ENCODE data around the gene KCNF1. TPM values are rescaled to one million over a fixed set of nuclear protein-coding genes. Genes with fewer than 3 reads are reported as not detected.

Gene KCNF1
- not detected in 2 replicates for total RNA-seq

DNA sequence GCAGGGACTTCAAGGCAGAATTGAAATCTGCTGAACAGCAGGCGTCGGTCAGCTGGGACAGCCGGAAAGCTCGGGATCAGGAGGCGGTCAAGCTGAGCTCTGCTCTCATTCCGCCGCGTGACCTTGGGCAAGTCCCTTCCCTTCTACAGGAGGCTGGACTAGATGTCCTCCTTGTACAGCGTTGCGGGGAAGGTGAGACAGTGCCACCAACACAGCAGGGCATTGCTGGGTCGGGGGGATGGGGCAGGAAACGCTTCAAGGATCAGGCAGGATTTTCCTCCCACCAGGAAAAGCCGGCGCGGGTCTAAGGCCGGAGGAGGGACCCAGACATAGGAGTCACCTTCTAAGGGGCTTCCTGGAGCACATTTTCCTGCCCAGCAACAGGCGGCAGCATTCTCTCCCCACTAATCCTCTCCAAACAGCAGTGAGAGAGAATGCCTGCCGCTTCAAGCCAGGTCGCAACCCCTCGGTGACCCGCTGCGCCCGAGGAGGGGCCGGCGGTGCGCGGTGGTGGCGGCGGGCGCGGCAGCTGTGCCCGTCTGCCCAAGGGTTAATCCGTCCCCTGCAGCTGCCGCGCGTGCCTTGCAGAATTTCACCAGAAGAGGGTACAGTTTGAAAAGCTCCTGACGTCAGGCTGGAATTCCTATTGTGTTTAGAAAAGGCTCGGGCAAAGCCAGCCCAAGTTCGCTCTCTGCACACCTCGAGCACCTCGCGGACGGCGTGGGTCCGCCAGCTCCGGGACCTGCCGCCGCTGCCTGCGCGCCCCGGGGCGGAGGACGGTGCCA lies at the start of gene KCNF1:
Gene KCNF1 (plus strand): TSS at position 644 of the 785 bp plus-strand sequence. CDS start 493 bp downstream, outside the sequence.
- DNase-seq (ENCODE audit: low read depth): peak; percentile 39
- H3K4me3 ChIP-seq (ENCODE audit: low read depth, low read length): peak within 1 kb of the TSS; percentile 18
- peak; percentile 29 for TF ChIP-seq CTCF (IDR thresholded peaks at IDR 0.05; ENCODE audit: insufficient read depth, low read depth, low read length)

- no peak overlapping the region for H3K4me3 ChIP-seq (ENCODE audit: low read depth, low read length)
- no peak for DNase-seq (ENCODE audit: low read depth)
- TF ChIP-seq CTCF (IDR thresholded peaks at IDR 0.05; ENCODE audit: insufficient read depth, low read depth, low read length): no peak
Measured at GRCh38 chr2:10862330-10862729, 49.4 kb upstream of the KCNF1 start.

- TF ChIP-seq CTCF (IDR thresholded peaks at IDR 0.05; ENCODE audit: insufficient read depth, low read depth, low read length): no peak
- no peak overlapping the region for H3K4me3 ChIP-seq (ENCODE audit: low read depth, low read length)
- DNase-seq (ENCODE audit: low read depth): no peak
Measured at GRCh38 chr2:10863047-10863446, 48.7 kb upstream of the KCNF1 start.

- TF ChIP-seq CTCF (IDR thresholded peaks at IDR 0.05; ENCODE audit: insufficient read depth, low read depth, low read length): no peak
- DNase-seq (ENCODE audit: low read depth): no peak
- H3K4me3 ChIP-seq (ENCODE audit: low read depth, low read length): no peak overlapping the region
Measured at GRCh38 chr2:10863837-10864236, 47.9 kb upstream of the KCNF1 start.

DNA sequence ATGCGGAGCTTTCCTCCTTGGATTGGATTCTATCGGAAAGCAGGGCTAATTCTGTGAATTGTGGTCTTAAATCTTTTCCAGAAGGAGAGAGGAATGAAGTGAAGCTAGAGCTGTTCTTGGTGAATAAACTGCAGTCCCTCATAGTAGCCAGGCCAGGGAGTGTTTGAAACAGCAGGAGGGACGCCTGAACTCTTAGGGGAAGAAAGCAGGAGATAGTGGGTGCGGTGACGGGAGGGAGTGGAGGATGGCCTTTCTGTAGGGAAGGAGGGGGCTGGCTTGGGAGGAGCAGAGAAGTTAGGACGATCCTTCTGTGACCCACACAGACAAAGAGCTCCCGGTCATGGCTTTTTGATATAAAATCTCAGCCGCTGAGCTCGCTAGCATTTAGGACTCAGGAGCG lies 47.5 kb upstream of the KCNF1 start:
- no peak overlapping the region for H3K4me3 ChIP-seq (ENCODE audit: low read depth, low read length)
- no peak for DNase-seq (ENCODE audit: low read depth)
- no peak for TF ChIP-seq CTCF (IDR thresholded peaks at IDR 0.05; ENCODE audit: insufficient read depth, low read depth, low read length)

DNA sequence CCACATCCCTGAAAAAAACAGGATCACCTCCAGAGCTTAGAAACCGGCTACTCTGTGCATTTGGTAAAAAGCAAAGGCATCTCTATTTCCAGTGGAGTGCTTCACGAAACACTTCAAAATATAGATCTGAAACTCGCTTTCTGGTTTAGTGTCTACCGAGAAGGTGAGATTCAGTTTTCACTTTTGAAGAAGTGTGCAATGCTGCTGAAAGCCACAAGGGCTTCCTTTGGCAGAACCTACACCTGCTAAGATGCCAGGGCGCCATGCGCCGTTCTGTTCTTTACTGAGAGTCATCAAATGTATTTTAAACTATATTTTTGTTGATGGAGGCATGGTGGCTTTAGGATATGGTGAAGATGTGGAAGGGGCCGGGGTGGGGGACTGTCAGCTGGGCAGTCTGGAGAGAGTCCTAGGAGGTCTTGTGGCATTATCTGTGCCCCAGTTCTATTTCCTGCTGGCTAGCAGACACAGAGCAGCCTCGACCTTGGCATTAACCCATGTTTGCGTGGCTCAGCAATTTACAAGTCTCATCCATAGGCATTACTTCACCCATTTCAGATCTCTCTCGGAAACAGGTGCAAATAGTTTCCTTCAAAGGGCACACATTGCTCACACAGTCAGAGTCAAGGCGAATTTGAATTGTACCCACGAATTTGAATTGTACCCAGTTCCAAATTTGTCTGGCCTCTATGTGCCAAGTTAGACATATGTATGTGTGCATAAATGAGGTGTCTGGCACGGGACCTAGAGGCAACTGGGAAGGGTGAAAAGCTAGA lies 46.7 kb upstream of the KCNF1 start:
- DNase-seq (ENCODE audit: low read depth): no peak
- no peak for TF ChIP-seq CTCF (IDR thresholded peaks at IDR 0.05; ENCODE audit: insufficient read depth, low read depth, low read length)
- H3K4me3 ChIP-seq (ENCODE audit: low read depth, low read length): no peak overlapping the region

Data from fibroblast of villous mesenchyme (primary cell).